GM12878 (cell line): Measurements from ENCODE around the gene ARHGAP26.

Experiments used
- CTCF ChIP-seq, 3 experiments: IDR thresholded peaks in 2 of 3; conservative IDR thresholded peaks in 1 of 3; 2 replicates each; pipeline ENCODE4 v1.5.1; 2011; ENCODE audit warnings: low read depth in 3 of 3, low read length in 3 of 3, mild to moderate bottlenecking in 3 of 3, control low read depth in 2 of 3, moderate library complexity in 2 of 3, inconsistent platforms in 1 of 3, mixed read lengths in 1 of 3; ENCODE audit not compliant: control insufficient read depth in 2 of 3, insufficient read depth in 1 of 3; ENCODE audit errors: extremely low read depth in 1 of 3
- ESRRA ChIP-seq: IDR thresholded peaks from 2 replicates; pipeline ENCODE4 v1.6.1; 2012; ENCODE audit warnings: mild to moderate bottlenecking, low read length, improper control_type of control experiment
- SPI1 ChIP-seq: IDR thresholded peaks from 2 replicates; pipeline ENCODE4 v1.6.1; 2011; ENCODE audit warnings: low read depth, mild to moderate bottlenecking, low read length, moderate library complexity, borderline replicate concordance; ENCODE audit not compliant: insufficient read depth

DNA sequence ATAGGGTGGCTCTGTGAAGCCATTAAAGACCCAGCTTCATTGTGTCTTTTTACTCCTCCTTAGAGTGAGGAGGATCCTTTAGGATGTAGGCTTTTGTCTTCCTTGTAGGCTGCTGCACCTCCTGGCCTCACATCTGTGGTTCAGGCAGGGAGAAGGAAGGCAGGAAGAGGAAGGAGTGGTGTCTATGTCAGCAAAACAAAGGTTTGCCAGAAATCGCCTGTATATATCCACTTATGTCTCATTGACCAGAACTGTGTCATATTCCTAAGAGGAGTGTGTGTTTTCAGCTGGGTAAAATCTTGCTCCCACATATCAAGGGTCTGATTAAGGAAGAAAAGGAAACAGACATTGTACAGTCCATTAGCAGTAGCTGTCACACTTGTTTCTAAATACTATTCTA is 213.8 kb downstream of the ARHGAP26 start:
- no peak for TF ChIP-seq CTCF (IDR thresholded peaks at IDR 0.05 in 2 of 3, conservative IDR thresholded peaks at IDR 0.05 in 1 of 3; ENCODE audit: control insufficient read depth in 2 of 3, extremely low read depth in 1 of 3, insufficient read depth in 1 of 3, low read depth in 3 of 3, low read length in 3 of 3)
- TF ChIP-seq ESRRA = no peak
- no peak for TF ChIP-seq SPI1
